Measurements from ENCODE around the gene FLVCR2.

Gene FLVCR2

DNA sequence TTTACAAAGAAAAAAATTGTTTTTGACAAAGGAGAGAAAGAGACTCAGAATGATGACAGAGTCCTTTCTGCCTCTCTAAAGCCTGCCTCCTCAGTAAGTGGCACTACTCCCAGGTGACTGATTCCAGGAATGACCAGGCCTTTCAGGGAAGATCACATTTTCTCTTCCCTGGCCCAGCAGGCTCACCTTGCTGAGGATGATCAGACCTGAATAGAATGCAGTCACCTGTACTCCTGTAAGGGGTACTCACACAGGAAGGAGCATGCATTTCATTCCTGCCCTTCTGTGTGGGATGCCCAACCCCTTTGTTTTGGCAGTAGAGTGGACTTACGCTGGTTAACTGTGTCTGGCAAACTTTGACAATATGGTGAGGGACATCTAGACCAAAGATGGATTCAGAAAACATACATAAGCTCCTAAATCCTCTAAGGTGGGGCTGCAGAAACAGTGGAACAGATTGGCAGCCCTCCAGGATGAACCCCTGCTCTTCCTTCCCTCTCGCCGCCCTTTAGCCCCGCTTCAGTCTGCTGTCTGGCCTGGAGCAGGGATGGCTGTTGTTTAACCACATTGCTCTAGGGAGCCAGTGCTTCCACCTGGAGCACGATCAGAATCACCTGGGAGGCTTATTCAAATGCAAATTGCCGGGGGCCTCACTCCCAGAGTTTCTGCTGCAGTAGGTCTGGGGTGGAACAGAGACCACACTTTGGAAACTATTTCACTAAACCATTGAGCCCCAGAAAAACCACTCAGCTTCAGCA, 52.5 kb downstream of the FLVCR2 start:
- DNase-seq (ENCODE audit: low read depth in 3 of 3), result no peak

DNA sequence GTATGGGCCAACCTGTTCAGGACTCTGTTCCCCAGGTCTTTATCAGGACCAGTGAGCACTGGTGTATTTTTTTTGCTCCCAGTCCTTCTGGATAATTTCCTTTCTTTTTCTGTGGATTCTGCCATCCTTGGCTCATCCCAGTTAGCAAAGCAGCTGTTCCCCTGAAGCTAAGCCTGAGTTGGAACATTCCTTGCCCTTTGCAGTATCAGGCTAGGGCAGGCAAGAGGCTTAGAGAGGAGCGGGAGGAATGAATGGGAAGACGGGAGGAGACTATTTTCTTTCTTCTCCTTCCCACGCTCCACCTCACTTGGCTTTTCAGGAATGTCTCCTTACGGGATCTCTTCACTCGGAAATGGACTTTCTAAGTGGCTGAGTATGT, 53.0 kb downstream of the FLVCR2 start:
- no peak for DNase-seq (ENCODE audit: low read depth in 3 of 3)

DNA sequence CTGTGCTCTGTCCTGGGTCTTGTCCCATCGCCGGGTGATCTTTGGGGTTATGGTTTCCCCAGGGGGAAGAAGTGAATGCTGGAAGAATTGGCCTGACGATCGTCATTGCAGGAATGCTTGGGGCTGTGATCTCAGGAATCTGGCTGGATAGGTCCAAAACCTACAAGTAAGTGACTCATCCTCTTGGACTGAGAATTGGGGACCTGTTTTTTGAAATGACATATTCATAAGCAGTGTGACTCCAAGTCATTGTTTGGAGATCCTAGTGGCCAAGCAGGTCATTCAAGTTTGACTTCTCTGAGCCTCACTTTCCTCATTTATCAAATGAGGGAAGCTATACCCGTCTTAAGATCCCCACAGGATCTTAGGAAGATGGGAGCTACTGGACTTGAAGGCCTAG, 56.4 kb downstream of the FLVCR2 start:
- no peak for DNase-seq (ENCODE audit: low read depth in 3 of 3)

DNA sequence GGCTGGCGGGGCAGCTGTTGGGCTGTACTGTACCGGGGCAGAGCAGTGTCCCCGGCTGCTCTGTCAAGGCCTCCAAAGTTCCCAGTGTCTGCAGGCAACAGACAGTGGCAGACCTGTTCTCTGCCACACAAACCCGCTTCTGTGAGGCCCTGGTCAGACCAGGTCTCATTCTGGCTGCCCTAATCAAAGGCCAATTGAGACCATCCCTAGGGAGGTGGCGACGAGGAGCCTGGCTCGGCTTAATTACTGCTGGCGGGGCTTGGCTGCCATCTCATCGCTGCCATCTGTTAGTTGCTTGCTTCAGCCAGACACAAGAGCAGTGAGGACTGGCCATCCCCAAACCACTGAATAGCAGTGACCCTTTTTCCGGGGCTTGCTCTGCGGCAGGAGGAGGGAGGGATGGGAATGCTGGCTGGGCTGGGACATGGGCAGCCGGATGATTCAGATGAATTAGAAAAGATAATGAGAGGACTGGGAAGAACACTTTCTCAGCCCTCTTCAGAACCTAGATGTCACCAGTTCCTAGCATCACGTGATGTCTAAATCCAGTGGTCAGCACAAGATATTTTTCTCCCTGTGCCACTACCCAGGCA, 57.8 kb downstream of the FLVCR2 start:
- no peak for DNase-seq (ENCODE audit: low read depth in 3 of 3)

DNA sequence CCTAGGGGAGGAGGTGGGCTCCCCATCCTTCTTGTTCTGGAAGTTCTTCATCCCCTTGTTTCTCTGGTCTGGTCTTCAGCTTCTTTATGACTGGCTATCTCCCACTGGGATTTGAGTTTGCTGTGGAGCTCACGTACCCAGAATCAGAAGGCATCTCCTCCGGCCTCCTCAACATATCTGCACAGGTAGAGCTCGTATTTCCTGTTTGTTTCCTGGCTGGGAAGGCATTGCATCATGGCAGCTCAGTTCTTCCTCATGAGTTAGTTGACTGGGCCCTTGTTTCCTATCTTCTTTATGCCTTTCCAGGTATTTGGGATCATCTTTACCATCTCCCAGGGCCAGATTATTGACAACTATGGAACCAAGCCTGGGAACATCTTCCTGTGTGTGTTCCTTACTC, 62.5 kb downstream of the FLVCR2 start:
- DNase-seq (ENCODE audit: low read depth in 3 of 3), result no peak

DNA sequence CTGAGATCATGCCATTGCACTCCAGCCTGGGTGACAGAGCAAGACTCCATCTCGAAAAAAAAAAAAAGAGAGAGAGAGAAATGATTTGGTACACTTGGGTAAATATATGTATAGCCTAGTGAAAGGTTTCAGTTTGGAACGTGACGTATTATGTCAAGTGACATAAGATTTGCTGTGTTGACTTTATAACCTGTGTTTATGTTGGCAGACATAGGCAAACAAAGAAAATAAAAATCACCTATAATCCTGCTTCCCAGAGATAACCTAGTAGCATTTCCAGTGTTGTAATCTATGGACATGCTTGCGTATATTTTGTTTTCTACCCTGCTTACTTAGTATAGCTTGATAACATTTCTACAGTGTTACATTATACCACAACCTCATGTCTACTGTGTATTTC, 65.6 kb downstream of the FLVCR2 start:
- DNase-seq (ENCODE audit: low read depth in 3 of 3), result no peak

DNA sequence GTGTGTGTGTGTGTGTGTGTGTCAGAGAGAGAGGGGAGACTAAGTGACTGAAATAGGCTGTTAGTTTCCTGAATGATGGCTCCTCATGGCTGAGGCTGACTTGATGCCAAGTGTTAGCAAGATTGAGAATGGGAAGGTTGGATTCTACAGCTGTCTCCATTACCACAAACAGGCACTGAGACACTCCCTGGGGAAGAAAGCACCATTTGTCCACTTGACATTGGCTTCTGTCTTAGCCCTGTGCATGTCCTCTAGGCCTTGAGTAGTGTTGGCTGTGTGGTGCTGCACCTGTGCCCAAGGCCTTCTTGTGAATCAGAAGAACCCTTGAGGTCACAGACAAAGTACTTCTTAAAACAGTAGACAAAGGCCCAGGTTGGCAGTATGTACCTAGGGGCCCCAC, 66.6 kb downstream of the FLVCR2 start:
- DNase-seq (ENCODE audit: low read depth in 3 of 3), result no peak

DNA sequence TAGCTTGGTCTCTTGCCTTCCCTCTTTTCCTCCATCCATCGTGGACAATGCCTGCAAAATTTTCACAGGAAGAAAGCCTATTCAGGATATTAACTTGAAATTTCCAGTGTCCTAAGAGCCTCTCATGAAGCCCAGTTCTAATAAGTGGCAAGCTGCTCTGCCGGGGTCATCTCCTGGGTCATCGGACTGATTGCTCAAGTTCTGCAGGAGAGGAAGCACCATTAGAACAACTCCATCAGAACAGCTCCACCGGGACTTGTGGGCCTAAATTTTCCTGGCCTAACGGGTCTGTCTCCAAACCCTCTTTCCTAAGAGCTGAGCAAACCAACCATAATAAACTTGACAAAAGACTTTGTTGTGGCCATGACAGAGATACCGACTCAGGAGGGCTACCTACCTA, 68.3 kb downstream of the FLVCR2 start:
- no peak for DNase-seq (ENCODE audit: low read depth in 3 of 3)

DNA sequence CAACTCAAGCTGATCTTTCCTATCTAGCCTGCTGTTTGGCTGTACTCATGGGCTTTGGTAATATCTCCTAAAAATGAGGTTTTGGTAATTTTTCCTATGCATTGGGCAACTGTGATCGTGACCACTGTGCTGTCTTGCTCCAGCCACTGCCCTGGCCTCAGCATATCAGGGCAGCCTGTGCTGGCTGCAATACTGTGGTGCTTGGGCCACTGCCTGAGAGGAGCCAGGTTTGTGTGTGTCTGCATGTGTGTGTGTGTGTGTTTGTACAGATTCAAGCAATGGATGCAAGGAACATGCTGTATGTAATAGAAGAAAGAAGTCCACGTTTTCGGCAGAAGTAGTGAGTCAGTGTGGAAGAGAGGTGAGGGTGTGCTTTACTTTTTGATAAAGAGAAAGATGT, 69.2 kb downstream of the FLVCR2 start:
- no peak for DNase-seq (ENCODE audit: low read depth in 3 of 3)

DNA sequence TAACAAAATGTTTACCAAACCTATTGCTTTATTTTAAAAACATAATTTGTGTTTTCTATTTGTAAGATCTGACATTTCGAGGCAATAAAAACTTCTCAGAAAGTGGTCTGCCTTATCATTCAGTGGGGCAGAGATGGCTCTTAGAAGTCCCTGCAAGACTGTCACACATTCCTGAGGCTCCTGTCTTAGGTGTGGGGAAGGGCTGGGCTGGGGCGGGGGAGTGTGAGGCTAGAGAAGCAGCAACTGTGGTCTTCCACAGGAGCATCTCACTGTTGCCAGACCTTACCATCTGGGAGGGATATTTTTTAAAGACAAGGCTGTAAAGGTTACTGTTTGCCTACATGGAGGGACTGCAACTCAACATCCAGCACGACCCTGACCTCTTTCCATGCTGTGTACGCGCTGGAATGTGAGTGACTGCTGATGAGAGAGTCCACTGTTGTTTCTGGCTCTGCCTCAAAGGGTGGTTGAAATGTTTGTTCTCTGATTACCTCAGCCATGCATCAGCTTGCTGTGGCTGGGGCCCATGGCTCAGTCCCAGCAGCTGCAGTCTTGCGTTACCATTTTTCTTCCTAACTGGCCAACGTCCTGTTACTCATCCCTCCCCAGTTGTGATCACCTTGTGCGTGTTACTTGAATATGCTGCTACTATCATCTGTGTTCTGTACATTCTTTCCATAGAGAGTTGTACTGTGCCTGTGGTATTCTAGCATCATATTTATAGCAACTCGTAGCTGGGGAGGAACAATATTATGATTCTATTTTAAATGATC, 69.8 kb downstream of the FLVCR2 start:
- no peak for DNase-seq (ENCODE audit: low read depth in 3 of 3)

DNA sequence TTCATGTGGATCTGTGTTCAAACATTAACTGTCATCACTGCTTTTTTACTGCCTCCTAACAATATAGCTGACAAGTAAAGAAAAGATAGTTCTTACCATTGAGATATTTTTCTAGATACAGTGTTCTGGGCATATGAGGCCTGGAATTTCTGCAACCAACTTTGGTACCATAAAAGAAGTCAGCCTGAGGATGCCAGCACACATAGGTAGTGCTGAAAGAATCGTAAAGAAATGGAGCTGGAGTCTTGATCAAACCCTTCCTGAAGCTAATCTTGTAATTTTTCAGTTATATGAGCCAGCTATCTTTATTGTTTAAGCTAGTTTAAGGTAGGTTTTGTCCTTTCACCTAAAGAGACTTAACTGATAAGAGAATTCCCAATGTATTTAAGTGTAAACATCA, 70.9 kb downstream of the FLVCR2 start:
- no peak for DNase-seq (ENCODE audit: low read depth in 3 of 3)

DNA sequence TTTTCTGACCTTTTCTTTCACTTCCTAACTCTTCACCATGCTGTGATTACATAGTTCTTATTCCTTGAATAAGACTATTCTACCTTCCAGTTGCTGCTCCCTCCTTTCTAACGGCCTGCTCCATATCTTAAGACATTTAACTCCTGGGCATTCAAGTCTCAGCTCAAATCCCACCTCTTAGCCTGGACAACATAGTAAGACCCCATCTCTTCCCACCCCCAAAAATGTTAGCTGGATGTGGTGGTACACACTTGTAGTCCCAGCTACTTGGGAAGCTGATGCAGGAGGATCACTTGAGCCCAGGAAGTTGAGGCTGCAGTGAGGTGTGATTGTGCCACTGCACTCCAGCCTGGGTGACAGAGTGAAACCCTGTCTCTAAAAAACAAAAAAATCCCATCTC, 71.4 kb downstream of the FLVCR2 start:
- no peak for DNase-seq (ENCODE audit: low read depth in 3 of 3)

DNA sequence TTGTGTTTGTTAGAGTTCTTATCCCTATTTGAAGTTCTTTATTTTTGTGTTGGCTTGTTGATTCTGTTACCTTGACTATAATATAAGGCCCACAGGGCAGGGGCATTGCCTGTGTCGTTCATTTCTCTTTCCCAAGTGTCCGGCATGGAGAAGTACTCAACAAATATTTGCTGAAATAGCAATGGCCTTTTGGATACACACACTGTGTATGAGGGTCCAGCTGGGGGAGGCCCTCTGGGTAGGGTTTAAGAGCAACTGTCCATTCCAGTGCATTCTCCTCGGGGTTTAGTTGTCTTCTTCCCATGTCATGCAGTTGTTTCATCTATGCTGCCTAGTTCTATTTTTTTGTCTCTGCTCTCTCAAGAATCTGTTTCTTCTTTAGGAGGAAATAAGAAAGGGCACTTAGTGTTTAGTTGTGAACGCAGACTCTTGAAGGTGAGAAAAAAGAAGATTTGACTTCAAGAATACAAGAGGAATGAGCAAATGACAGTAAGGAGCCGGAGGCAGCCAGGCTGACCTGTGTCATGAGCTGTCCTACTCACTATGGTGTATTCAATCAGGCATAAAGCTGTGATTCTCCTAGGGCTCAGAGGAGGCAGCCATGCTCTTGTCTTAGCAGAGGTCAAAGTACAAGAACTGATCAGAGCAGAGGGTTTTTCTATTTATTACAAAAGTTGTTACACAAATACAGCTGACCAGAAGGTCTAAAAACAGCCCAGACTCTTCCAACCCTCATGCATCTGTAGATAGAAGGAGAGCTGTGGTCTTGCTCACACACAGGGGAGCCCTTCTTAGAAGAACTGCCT, 72.0 kb downstream of the FLVCR2 start:
- DNase-seq (ENCODE audit: low read depth in 3 of 3), result no peak

DNA sequence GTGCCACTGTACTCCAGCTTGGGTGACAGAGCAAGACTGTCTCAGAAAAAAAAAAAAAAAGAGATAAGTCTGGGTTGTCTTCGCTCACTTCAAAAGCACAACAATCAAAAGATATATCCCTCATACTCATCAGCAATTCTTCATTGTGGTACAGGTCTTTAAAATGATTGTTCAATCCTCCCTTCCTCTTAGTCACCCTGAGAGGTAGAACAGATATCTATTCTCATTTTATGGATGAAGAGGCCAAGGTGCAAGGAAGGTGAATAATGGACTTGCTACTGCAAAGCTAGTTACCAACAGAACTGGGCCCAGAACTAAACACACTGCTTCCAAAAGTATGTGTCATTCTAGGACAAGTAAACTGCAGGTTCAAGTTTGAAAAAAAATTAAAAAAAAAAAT, 75.1 kb downstream of the FLVCR2 start:
- DNase-seq (ENCODE audit: low read depth in 3 of 3), result no peak

DNA sequence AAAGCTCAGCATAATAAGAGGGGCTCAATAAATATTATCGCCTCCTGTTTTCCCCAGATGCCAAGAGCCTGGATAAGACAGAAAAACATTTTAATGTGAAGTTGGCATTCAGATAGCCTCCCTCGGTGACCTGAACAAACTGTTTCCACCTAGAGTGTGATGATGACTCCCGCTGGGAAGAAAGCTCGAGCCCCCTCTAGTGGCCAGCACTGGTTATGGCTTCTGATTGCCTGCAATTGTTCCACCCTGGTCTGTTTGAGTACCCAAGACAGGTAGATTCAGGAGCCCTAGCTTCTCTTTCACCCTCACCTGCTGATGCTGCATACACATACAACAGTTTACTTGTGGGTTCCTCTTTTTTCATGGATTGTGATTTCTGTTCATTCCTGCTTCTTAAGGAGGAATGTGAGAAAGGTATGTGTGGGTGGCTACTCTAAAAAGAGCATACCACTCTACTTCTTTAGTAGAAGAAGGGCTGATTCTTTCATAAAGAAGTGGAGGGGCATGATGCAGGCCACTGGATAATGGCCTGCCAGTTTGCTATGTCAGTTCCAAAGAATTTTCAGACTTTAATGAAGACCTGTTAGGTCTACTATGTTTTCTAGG, 75.8 kb downstream of the FLVCR2 start:
- DNase-seq (ENCODE audit: low read depth in 3 of 3), result peak; percentile 62 to 70 (median 69)

DNA sequence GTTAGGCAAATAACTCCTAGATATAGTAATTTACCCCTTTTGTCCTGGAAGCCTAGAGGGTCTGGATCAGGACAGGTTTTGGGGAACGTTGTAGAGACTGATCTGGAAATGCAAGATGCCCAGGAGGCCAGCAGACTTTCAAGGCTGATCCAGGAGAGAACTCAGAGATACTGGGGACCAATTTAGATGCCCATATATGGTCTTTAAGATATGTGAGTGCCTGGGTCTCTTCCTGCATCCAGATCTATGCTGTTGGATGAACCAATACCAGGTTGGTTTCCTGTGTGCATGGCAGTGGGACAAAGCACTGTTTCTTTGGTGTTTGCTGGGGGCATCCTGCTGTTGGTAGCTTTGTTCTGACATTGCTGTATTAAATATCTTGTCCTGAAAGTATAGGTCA, 76.8 kb downstream of the FLVCR2 start:
- no peak for DNase-seq (ENCODE audit: low read depth in 3 of 3)

DNA sequence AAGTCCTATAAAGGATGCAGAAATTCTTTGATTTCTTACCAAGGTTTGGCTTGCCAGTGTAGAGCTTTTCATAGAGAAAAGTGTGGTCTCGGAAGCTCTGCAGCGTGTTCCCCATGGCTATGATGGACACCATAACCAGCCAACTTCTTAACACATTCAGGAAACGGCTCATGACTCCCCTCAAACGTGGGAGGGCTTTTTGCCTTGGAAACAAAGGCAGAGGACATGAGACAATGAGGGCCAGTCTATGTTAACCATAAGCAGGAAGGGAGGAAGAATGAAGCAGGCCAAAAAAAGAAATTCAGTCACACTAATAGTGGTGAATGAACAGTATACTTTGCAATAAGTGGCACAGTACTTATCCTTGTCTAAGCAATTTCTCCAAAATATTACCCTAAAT, 78.9 kb downstream of the FLVCR2 start:
- no peak for DNase-seq (ENCODE audit: low read depth in 3 of 3)

DNA sequence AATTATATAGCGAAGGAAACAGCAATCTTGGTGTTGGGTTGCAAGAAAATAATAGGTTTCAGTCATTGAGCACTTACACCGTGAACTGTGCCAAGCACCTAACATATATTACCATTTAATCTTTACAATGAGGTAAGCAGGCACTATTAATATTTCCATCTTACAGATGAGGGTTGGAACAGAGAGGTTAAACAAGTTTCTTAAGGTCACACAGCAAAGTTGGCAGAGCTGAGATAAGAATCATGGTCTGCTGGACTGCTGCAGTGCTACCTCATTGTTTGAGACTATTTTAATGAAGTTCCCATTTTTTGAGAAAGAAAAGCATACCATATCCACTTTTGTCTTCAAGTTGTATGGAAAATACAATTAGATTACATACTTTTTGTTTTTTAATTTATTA, 80.5 kb downstream of the FLVCR2 start:
- DNase-seq (ENCODE audit: low read depth in 3 of 3), result no peak

DNA sequence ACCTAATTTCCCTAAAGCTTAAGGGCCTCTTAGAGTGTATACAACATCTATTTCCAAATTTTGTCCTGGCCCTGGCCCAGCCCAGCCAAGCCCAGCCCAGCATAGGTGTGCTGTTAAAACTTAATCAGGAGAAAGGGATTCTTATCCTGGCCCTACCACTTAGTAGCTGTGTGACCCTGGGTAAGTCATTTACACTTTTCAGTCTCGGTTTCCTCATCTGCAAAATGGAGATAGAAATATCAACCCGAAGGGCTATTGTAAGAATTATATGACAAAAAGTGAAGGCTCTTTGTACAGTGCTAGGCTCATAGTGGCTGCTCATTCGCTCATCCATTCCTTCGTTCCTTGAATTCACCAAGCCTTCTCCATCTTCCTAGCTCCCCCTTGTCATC, 81.8 kb downstream of the FLVCR2 start:
- DNase-seq (ENCODE audit: low read depth in 3 of 3), result no peak

DNA sequence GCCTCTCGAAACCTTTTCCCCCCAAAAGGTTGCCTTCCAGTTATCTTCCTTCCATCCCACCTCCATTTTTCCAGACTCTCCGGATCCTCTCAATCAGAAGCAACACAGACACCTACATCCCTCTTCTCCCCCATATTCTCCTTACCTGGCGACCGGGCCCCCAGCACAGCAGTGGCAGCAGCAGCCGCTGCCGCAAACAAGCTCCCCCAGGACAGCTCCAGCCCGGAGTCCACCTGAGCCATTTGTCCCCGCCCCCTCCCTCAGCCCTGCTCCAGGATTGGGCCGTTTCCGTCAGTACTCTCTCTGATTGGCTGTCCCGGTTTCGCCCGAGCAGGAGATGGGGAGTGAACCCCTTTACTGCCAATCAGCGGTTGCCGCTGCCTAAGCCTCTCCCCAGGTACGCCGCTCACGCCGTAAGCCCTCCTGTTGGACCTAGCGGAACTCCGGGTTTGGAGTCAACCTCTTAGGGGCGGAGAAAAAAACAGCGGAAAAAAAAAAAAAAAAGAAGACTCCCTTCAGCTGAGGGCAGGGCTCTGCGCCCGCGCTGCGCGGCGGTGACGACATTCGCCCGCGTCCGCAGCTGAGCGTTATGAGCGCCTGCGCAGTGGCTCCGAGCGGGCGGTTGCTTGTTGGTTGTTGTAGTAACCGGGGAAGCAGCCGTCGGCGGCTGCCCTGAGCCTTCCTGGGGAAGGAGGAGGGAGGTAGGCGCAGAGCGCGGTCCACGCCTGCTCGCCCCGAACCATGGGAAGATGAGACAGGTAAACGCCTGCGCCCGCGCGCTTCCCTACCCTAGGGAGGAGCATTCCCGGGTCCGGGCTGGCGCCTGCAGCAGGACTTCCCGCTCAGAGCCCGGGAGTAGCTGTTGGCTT, 82.4 kb downstream of the FLVCR2 start, which contains the start of the genes ERG28 and TTLL5:
TSS of gene ERG28 (minus strand) at position 247 of the 869 bp plus-strand sequence. CDS start 3,374 bp downstream, outside the sequence.
TSS of gene TTLL5 (plus strand) at position 617 of the 869 bp plus-strand sequence. CDS start 1,904 bp downstream, outside the sequence.
- DNase-seq (ENCODE audit: low read depth in 3 of 3), result peak; percentile 90 to 96 (median 95)

DNA sequence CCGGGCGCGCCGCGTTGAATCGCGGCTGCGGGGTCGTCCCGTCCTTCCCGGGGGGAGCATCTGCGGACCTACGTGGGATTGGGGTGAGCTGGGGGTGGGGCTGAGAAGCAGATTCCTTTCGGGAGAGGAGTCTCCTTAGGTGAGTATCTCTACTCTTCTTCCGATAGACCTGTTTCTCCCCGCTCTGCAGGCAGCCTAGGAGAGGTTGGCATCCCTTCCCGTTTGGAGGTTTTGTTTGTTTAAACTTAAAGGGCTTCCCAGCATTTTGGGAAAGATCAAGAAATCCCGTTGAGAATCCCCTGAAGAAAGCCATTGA, 83.0 kb downstream of the FLVCR2 start:
- DNase-seq (ENCODE audit: low read depth in 3 of 3), result no peak
